Cardiac fibroblast (primary cell): ENCODE measurements around the gene VDAC1.

Experiments
- DNase-seq, 2 donors: peaks; one replicate each; pipeline versions ENCODE4 v3.0.0 to v3.0.0-alpha.2; 2010; ENCODE audit warnings: low read depth in 2 of 2
- H3K4me3 ChIP-seq, 2 donors: replicated peaks in 1 of 2; 1 replicate in 1 of 2; 2 replicates in 1 of 2; pipeline ENCODE4 v1.5.1; 2011; ENCODE audit warnings: low read depth in 2 of 2, low read length in 2 of 2, mild to moderate bottlenecking in 2 of 2, moderate library complexity in 1 of 2
- TF ChIP-seq, protein P1 (sequence below): IDR thresholded peaks from one replicate; pipeline ENCODE4 v1.5.1; 2011; ENCODE audit warnings: low read depth, mild to moderate bottlenecking, low read length, inconsistent platforms

The VDAC1 gene

DNA sequence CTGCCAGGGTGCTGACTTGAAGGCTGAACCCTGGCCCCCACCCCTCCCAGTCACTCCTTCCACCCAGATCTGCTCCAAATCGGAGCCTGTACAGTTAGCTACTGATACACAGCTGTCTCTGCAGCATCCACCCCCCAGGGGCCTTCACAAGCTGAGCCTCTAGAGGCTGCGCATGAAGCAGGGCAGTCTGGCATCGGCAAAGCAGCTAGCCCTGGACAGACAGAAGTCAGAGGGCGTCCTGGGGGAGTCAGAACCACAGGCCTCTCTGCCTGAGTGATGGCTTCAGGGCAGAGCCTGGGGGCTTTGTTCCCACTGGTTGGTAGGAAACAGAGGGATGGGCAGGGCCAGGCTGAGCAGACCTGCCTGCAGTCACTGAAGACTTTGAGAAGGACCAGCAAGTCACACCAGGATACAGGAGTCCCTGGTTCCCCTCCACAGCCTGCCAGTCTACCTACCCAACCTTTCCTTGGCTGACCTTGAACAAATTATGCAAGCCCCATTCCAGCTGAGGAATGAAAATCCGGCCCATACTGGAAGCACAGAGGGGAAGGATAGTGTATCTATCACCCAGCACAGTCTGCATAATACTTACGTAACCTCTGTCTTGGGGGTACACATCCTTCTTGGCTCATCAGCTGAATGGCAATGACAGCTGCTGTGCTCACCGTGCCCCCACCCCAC, 8.8 kb downstream of the VDAC1 start:
- no peak overlapping the region for H3K4me3 ChIP-seq
- TF ChIP-seq, protein P1, sequence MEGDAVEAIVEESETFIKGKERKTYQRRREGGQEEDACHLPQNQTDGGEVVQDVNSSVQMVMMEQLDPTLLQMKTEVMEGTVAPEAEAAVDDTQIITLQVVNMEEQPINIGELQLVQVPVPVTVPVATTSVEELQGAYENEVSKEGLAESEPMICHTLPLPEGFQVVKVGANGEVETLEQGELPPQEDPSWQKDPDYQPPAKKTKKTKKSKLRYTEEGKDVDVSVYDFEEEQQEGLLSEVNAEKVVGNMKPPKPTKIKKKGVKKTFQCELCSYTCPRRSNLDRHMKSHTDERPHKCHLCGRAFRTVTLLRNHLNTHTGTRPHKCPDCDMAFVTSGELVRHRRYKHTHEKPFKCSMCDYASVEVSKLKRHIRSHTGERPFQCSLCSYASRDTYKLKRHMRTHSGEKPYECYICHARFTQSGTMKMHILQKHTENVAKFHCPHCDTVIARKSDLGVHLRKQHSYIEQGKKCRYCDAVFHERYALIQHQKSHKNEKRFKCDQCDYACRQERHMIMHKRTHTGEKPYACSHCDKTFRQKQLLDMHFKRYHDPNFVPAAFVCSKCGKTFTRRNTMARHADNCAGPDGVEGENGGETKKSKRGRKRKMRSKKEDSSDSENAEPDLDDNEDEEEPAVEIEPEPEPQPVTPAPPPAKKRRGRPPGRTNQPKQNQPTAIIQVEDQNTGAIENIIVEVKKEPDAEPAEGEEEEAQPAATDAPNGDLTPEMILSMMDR = no peak
- DNase-seq = no peak

DNA sequence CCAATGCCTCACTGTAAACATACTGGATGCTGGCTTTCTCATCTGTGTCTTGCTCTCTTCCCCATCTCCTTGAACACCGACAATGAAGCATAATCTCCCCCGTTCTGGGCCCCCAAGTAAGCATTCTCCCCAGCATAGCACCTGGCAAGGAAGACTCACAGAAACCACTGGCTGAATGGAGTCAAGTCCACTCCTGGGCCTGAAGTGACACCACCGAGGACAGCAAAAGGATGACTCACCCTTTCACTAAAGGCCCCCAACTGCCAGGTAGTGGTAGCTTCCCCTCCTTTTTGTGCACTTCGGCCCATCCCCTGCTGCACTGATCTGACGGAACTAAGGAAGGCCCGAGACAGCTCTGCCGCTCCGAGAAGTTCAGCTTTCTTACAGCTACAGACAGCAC, 9.4 kb downstream of the VDAC1 start:
- TF ChIP-seq, protein P1 = no peak
- DNase-seq = no peak
- no peak overlapping the region for H3K4me3 ChIP-seq

DNA sequence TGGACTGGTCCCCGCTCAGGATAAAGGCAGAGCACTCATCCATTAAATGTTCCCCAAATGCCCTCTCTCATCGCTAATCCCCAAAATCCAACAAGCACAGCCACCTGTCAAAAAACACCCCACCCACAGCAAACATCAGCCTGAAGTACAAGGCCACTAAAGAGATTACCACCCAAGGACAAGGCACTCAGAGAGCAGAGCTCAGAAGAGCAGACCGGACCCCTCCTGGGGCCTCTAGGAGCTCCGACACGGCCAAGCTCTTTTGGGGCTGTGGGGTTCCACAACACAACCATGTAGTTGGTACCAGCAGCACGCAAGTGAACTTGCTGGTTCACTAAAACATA, 9.8 kb downstream of the VDAC1 start:
- TF ChIP-seq, protein P1 = no peak
- DNase-seq = no peak
- no peak overlapping the region for H3K4me3 ChIP-seq

DNA sequence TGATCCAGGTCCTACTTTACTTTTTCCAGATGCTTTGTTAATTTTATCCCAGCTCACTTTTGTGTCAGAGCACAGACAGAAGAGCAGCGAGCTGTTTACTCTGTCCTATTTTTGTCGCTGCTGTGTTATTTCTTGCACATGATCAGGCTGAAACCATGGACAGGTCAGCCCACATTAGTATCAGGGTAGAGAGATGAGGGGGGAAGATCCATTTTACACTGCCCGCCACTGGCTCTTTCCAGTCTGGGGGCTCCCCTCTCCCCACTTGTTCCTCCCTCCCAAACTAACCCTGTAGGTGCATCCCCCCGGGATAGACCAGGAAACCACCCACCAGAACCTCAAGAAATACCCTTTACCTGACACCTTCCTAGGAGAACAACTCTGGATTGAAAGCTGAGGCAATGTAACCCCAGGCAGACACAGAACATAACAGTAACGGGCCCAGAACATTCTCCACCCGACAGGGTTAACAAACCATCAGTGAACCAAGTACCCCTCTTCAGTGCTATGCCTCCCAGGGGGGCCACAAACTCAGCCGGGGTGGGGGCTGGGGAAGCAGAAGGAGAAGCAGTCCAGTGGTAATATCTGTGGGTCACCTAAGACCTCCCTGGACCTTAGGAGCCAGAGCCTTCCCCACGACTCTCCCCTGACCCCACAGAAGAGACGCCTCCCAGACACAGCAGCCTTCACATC, 10.3 kb downstream of the VDAC1 start:
- TF ChIP-seq, protein P1 = no peak
- no peak for DNase-seq
- no peak overlapping the region for H3K4me3 ChIP-seq

DNA sequence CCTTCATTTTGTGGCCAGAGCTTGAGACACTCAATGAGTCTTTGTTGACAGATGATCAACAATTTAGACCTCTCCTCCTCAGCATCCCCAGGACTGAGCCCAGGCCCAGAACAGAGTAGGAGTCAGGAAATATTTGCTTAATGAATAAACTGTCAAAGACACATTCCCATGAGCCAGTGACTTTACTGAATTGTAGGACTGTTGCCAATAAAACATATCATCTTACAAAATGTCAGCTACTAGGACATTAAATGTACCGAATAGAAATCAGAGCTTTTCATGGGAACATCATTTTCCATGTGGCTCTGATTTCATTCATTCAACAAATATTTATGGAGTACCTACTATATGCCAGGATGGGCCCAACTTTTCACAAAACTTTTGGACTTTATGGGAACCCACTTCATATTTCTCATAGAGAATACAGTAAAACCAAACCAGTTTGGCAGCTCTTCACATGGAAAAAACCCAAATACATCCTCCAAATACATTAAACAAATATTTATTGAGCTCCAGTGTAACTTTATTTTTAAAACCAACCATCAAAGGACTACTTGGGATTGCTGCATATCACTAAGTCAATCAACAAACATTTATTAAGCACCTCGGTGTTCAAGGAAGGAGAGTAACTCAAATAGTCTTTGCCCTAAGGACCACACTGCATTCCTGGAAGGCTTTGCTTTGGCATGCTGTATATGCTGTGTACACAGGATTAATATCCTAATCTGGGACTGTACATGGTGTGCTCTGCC, 11.4 kb downstream of the VDAC1 start:
- H3K4me3 ChIP-seq = no peak overlapping the region
- TF ChIP-seq, protein P1 = no peak
- peak; percentile 65 to 71 for DNase-seq

DNA sequence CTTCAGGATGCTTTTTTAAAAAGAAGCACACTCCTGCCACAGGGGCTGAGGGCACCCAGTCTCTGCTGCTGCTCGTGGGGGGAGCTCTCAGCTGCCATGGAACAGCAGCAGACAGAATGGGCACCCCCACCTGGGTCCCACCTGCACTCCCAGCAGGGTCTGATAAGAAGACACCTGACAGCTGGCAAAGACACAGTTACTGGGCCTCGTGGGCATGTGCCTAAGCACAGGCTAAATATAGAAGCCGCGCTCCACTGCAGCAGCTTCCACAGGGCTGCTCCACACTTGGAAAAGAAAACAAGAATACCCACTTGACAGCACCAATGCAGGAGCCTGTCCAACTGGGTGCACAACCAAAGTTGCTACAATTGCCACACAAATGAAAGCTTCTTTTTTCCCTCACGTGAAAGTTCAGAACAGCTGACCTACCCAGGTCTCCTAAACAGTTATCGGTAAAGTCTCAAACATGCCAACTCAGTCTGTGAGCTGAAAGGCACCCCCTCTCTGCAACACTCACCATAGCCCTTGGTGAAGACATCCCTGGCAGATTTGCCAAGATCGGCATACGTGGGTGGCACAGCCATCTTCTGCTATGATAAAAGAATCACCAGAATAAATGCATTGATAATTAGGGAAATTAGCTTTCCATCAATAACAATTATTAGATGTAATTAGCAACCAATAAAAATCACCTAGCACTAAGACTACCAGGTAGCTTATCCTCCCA, 12.2 kb downstream of the VDAC1 start:
- DNase-seq = no peak
- H3K4me3 ChIP-seq = no peak overlapping the region
- TF ChIP-seq, protein P1 = no peak
